Naive B cell (primary cell): ENCODE data around the gene CASP4. TPM values are rescaled to one million over a fixed set of nuclear protein-coding genes. Genes with fewer than 3 reads are reported as not detected.
"Not testable (repeated sequence)": the region's sequence is repeated elsewhere in the genome, so short reads cannot be mapped to it uniquely, and the experiment has no call there.

Experiments
- ATAC-seq, 2 donors: fragments of 150-1000 bp; cut with Tn5 transposase; 2 replicates each; pipeline ENCODE4 v1.10.0; 2021; ENCODE audit warnings: low read depth in 2 of 2, mild to moderate bottlenecking in 2 of 2, moderate library complexity in 2 of 2
- DNase-seq: peaks from one replicate; pipeline ENCODE4 v3.0.0; 2022
- H3K27ac Mint-ChIP-seq, 6 donors: one replicate each; pipeline ENCODE4 v1.8.0; 2020 to 2022; ENCODE audit warnings: mild to moderate bottlenecking in 6 of 6, mixed read lengths in 6 of 6, moderate library complexity in 5 of 6, inconsistent platforms in 2 of 6
- H3K27me3 Mint-ChIP-seq, 3 donors: one replicate each; pipeline ENCODE4 v1.8.0; 2021 to 2022; ENCODE audit warnings: mixed read lengths in 3 of 3, mild to moderate bottlenecking in 1 of 3
- H3K36me3 Mint-ChIP-seq, 2 donors: one replicate each; pipeline ENCODE4 v1.8.0; 2020 to 2022; ENCODE audit warnings: mixed read lengths in 2 of 2, inconsistent platforms in 1 of 2, mild to moderate bottlenecking in 1 of 2
- H3K4me1 Mint-ChIP-seq, 3 donors: one replicate each; pipeline ENCODE4 v1.8.0; 2020 to 2022; ENCODE audit warnings: mixed read lengths in 3 of 3, inconsistent platforms in 1 of 3, mild to moderate bottlenecking in 1 of 3, moderate library complexity in 1 of 3
- H3K4me3 Mint-ChIP-seq, 8 donors: one replicate each; pipeline ENCODE4 v1.8.0; 2020 to 2022; ENCODE audit warnings: mild to moderate bottlenecking in 8 of 8, mixed read lengths in 8 of 8, moderate library complexity in 8 of 8, inconsistent platforms in 2 of 8
- H3K9me3 Mint-ChIP-seq, 7 donors: one replicate each; pipeline ENCODE4 v1.8.0; 2020 to 2022; ENCODE audit warnings: mixed read lengths in 7 of 7, mild to moderate bottlenecking in 5 of 7, inconsistent platforms in 2 of 7, moderate library complexity in 1 of 7
- polyA plus RNA-seq, 6 donors: library from polyadenylated mRNA; unstranded; fragments of 300-500 nt; fragmentation: Illumina TruSeq; gene quantifications; one replicate each; pipeline ENCODE4 v1.2.3, GENCODE V29; 2021; ENCODE audit warnings: low read depth in 6 of 6

Gene CASP4
- polyA plus RNA-seq, 6 donors from 2014 or later = 109 to 134 (median 118) TPM

- peaks cover 8 to 30% of the 10 kb centered on the region in 2 donors for H3K36me3 Mint-ChIP-seq
- peaks cover 5 to 6% (median 5%) of the 10 kb centered on the region in 3 donors for H3K4me1 Mint-ChIP-seq
- DNase-seq (no peak), ATAC-seq (no peak)
- peaks cover 3 to 35% (median 11%) of the 10 kb centered on the region in 7 donors for H3K9me3 Mint-ChIP-seq
- no peak overlapping the region for H3K27ac Mint-ChIP-seq
- no peak overlapping the region for H3K4me3 Mint-ChIP-seq
- H3K27me3 Mint-ChIP-seq = no peaks in the 10 kb centered on the region
Measured at GRCh38 chr11:104973616-104974015, 5.2 kb upstream of the CASP4 start.

DNA sequence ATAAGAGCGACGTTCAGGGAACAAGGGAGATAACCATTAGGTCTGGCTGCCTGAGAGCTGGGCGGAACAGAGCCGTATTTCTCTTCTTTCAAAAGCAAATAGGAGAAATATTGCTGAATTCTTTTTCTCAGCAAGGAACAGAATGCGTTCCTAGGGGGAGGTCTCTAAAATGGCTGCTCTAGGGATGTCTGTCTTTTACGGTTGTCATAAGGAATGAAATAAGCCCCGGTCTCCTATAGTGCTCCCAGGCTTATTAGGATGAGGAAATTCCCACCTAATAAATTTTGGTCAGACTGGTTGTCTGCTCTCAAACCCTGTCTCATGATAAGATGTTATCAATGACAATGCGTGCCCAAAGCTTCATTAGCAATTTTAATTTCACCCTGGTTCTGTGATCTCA, 4.5 kb upstream of the CASP4 start:
- H3K36me3 Mint-ChIP-seq = peaks cover 8 to 36% of the 10 kb centered on the region in 2 donors
- H3K9me3 Mint-ChIP-seq = peaks cover 3 to 35% (median 11%) of the 10 kb centered on the region in 7 donors
- H3K4me1 Mint-ChIP-seq = peaks cover 5 to 11% (median 7%) of the 10 kb centered on the region in 3 donors
- DNase-seq, H3K27ac Mint-ChIP-seq, H3K4me3 Mint-ChIP-seq, H3K27me3 Mint-ChIP-seq, ATAC-seq: not testable (repeated sequence)

GRCh38 chr11:104970756-104971155, 2.4 kb upstream of the CASP4 start:
- Mint-ChIP-seq H3K4me3 (peak overlapping the region in 1 of 8 donors; percentile 100), H3K27ac (no peak overlapping the region), H3K27me3 (no peaks in the 10 kb centered on the region), H3K4me1 (peaks cover 24 to 32% (median 27%) of the 10 kb centered on the region in 3 donors), H3K9me3 (peaks cover 3 to 35% (median 11%) of the 10 kb centered on the region in 7 donors), H3K36me3 (peaks cover 8 to 45% of the 10 kb centered on the region in 2 donors)
- DNase-seq (no peak), ATAC-seq (no peak)

- Mint-ChIP-seq H3K4me1 (peaks cover 32 to 40% (median 35%) of the 10 kb centered on the region in 3 donors), H3K27ac (peak overlapping the region; percentile 94 to 98 (median 98)), H3K36me3 (peaks cover 8 to 40% of the 10 kb centered on the region in 2 donors), H3K4me3 (peak overlapping the region; percentile 87 to 100 (median 96)), H3K27me3 (no peaks in the 10 kb centered on the region), H3K9me3 (peaks cover 3 to 26% (median 11%) of the 10 kb centered on the region in 7 donors)
- ATAC-seq = no peak
- no peak for DNase-seq
Measured at GRCh38 chr11:104968856-104969776, 742 bp upstream of the CASP4 start.

DNA sequence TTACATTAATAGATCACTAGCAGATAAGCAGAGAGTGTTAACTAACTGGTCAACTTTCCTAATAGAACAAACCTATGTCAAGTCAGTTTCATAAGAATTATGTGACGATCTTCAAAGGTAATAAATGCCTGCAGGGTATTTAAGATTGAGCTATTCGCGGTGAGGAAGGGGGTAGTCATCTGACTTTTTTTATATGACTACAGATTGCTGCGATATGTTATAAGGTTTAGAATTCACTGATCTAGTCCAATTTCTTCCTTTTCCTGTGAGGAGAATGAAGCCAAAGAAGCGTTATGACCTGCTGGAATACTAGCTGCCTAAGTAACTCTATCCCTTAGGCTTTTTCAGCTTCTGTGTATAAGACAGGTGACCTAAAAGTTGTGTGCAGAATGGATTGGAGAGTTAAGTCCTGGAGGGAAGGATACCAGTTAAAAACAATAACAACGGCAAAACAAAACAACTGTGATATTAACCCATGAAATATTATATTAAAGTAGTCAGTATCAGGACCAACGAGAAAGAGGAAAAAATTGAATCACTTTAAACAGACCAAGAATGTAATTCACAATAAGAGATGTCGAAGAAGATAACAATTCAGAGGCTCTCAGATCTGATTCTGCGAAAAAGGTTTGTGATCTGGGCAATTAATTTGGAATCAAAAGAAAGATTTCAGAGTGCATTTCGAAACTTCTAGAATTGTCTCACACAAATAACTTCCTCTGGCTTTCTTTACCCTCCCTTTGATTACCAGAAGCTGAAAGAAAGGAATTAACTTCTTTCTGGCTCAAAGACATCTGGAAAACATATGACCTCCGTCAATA, 630 bp downstream of the CASP4 start:
- Mint-ChIP-seq H3K27ac (peak overlapping the region; percentile 94 to 98 (median 98)), H3K4me3 (peak overlapping the region; percentile 87 to 100 (median 96)), H3K4me1 (peaks cover 42 to 46% (median 44%) of the 10 kb centered on the region in 3 donors), H3K27me3 (no peaks in the 10 kb centered on the region), H3K36me3 (peaks cover 2 to 26% of the 10 kb centered on the region in 2 donors), H3K9me3 (peaks cover 2 to 12% (median 7%) of the 10 kb centered on the region in 7 donors)
- DNase-seq (no peak), ATAC-seq (no peak)

DNA sequence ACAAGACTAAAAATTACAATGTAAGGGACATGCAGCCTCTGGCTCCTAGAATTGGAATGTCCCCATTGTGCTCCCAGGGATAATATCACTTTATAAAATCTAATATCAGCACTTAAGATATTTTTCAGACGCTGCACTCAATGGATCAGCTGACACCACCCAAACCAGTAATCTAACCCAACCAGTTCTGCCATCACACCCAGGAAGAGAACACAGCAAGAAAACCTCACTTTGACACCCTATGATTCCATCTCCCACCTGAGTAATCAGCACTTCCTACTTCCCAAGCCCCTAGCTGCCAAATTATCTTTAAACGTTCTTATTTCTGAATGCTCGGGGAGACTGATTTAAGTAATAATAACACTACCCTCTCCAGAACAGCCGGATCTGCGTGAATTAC, 2.6 kb downstream of the CASP4 start:
- H3K4me3 Mint-ChIP-seq = peak overlapping the region; percentile 0 to 100 (median 76)
- H3K27me3 Mint-ChIP-seq = no peaks in the 10 kb centered on the region
- no peak for DNase-seq
- no peak for ATAC-seq
- H3K4me1 Mint-ChIP-seq = peaks cover 58 to 64% (median 59%) of the 10 kb centered on the region in 3 donors
- peak overlapping the region in 3 of 6 donors; percentile 51 to 98 (median 68) for H3K27ac Mint-ChIP-seq
- peaks cover 0 to 8% (median 3%) of the 10 kb centered on the region in 7 donors for H3K9me3 Mint-ChIP-seq
- peaks cover 7 to 34% of the 10 kb centered on the region in 2 donors for H3K36me3 Mint-ChIP-seq

DNA sequence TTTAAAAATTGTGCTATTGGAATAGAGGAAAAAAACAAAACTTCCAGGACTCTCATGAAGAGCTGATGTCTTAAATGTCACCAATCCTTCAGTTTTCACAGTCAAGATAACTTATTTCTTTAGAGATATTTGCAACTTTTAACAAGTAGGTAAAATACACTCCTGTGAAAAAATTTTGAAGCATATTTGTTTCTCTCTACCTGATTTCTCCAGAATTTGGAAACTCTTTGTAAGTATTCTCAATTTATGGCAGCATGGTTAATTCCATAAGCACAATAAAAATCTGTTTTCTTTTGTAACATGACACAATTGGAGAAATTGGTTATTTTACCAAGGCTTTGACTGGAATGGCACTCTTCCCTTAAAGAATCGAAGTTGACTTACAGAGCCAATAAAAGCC, 4.1 kb downstream of the CASP4 start:
- H3K27ac Mint-ChIP-seq = no peak overlapping the region
- no peak for ATAC-seq
- peak overlapping the region in 2 of 8 donors; percentile 6 to 26 for H3K4me3 Mint-ChIP-seq
- no peaks in the 10 kb centered on the region for H3K27me3 Mint-ChIP-seq
- peaks cover 67 to 78% (median 73%) of the 10 kb centered on the region in 3 donors for H3K4me1 Mint-ChIP-seq
- DNase-seq = no peak
- peaks cover 7 to 34% of the 10 kb centered on the region in 2 donors for H3K36me3 Mint-ChIP-seq
- peaks cover 0 to 8% (median 3%) of the 10 kb centered on the region in 7 donors for H3K9me3 Mint-ChIP-seq

- H3K27me3 Mint-ChIP-seq = no peaks in the 10 kb centered on the region
- peaks cover 7 to 27% of the 10 kb centered on the region in 2 donors for H3K36me3 Mint-ChIP-seq
- peak overlapping the region in 2 of 8 donors; percentile 55 for H3K4me3 Mint-ChIP-seq
Measured at GRCh38 chr11:104962852-104963251, 5.5 kb downstream of the CASP4 start.

DNA sequence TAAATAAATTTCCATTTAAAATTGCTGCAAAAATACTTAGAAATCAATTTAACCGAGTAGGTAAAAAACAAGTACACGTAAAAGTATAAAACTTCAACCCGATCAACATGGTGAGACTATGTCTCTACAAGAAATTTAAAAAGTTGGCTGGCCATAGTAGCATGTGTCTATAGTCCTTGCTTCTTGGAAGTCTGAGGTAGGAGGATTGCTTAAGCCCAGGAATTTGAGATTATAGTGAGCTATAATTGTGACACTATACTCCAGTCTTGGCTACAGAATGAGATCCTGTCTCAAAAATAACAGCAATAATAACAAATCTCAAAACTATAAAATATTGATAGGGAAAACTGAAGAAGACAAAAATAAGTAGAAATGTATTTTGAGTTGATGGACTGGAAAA, 11.1 kb downstream of the CASP4 start:
- Mint-ChIP-seq H3K36me3 (peaks cover 28 to 29% of the 10 kb centered on the region in 2 donors), H3K27me3 (no peaks in the 10 kb centered on the region), H3K9me3 (no peaks in the 10 kb centered on the region), H3K4me1 (peaks cover 56 to 72% (median 64%) of the 10 kb centered on the region in 3 donors), H3K4me3 (peak overlapping the region in 2 of 8 donors; percentile 6 to 49), H3K27ac (peak overlapping the region in 1 of 6 donors; percentile 61)
- ATAC-seq (no peak), DNase-seq (no peak)

More at GRCh38 chr11:104962852-104963251, 5.5 kb downstream of the CASP4 start:
- H3K4me1 Mint-ChIP-seq = peaks cover 65 to 84% (median 81%) of the 10 kb centered on the region in 3 donors
- peaks cover 0 to 8% (median 3%) of the 10 kb centered on the region in 7 donors for H3K9me3 Mint-ChIP-seq
- no peak for DNase-seq
- peak overlapping the region in 3 of 6 donors; percentile 23 to 32 (median 25) for H3K27ac Mint-ChIP-seq
- no peak for ATAC-seq

DNA sequence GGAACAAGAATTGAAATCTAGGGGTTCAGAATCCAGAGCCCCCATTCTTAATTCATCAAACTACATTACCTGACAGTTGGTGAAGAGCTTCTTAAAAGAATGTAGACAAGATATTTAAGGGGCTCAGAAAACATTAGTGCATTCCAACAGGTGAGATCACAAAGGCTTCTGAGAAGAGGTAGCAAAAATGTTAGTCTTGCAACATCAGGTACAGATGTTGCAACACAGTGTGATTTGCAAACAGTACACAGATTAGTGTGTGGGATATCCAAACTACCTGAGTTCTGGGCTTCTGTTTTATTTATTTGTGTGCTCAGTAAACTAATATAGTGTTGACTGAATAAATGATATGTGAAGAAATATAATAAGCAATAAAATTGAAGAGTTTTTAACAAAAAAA, 11.8 kb downstream of the CASP4 start:
- Mint-ChIP-seq H3K27ac (peak overlapping the region in 1 of 6 donors; percentile 73), H3K4me1 (peaks cover 51 to 69% (median 59%) of the 10 kb centered on the region in 3 donors)
- no peak for ATAC-seq

DNA sequence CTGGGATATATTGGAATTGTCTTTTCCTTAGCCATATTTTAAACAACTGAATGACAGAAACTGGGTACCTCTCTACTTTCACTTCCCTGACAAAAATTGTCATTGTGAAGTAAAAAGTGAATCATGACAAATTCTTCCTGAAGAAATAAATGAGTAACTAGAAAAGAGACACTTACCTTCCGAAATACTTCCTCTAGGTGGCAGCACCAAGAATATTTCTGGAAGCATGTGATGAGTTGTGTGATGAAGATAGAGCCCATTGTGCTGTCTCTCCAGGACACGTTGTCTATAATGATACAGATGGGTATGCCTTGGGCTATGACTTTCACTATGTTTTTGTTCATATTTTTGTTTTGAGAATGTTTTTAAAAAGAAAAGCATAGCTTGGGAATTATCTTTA, 21.5 kb downstream of the CASP4 start:
- peak overlapping the region in 1 of 6 donors; percentile 19 for H3K27ac Mint-ChIP-seq
- H3K27me3 Mint-ChIP-seq = no peaks in the 10 kb centered on the region
- H3K36me3 Mint-ChIP-seq = peaks cover 71 to 93% of the 10 kb centered on the region in 2 donors
- ATAC-seq = peak; percentile 80 to 89
- peaks cover 16 to 47% (median 29%) of the 10 kb centered on the region in 3 donors for H3K4me1 Mint-ChIP-seq
- peak; percentile 34 for DNase-seq
- peak overlapping the region in 1 of 8 donors; percentile 48 for H3K4me3 Mint-ChIP-seq
- peaks cover 0 to 6% (median 0%) of the 10 kb centered on the region in 7 donors for H3K9me3 Mint-ChIP-seq

More for the DNA sequence above, 11.8 kb downstream of the CASP4 start:
- Mint-ChIP-seq H3K27me3 (no peaks in the 10 kb centered on the region), H3K4me3 (peak overlapping the region in 3 of 8 donors; percentile 16 to 29 (median 27)), H3K9me3 (no peaks in the 10 kb centered on the region), H3K36me3 (peaks cover 27 to 32% of the 10 kb centered on the region in 2 donors)
- DNase-seq = no peak

DNA sequence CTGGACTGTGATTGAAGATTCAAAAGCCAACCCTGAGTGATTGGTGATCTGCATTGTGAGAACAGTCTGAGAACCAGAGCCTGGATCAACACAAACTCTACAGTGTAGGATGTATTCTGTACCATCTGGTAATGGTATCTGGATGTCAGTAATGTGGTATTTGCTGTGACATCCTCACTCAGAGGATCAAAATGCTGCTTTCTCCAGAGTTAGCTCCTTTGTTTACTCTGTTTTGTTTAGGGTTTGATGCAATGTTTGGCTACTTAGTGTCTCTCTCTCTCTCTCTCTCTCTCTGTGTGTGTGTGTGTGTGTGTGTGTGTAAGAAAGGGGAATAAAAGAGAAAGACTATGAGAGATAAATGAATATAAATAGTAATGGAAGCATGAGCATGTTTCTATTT, 24.3 kb downstream of the CASP4 start:
- H3K4me3 Mint-ChIP-seq = no peak overlapping the region
- no peak for DNase-seq
- no peak for ATAC-seq
- no peaks in the 10 kb centered on the region for H3K27me3 Mint-ChIP-seq
- peaks cover 43 to 69% of the 10 kb centered on the region in 2 donors for H3K36me3 Mint-ChIP-seq
- peaks cover 0 to 9% (median 0%) of the 10 kb centered on the region in 7 donors for H3K9me3 Mint-ChIP-seq
- H3K4me1 Mint-ChIP-seq = peaks cover 15 to 34% (median 32%) of the 10 kb centered on the region in 3 donors
- H3K27ac Mint-ChIP-seq = peak overlapping the region in 4 of 6 donors; percentile 42 to 83 (median 64)

- Mint-ChIP-seq H3K27me3 (no peaks in the 10 kb centered on the region), H3K27ac (peak overlapping the region in 2 of 6 donors; percentile 41 to 78), H3K4me1 (peaks cover 13 to 32% (median 29%) of the 10 kb centered on the region in 3 donors), H3K4me3 (no peak overlapping the region), H3K36me3 (peaks cover 38 to 64% of the 10 kb centered on the region in 2 donors), H3K9me3 (peaks cover 0 to 9% (median 0%) of the 10 kb centered on the region in 7 donors)
- DNase-seq (no peak), ATAC-seq (no peak)
Measured at GRCh38 chr11:104943561-104943960, 24.8 kb downstream of the CASP4 start.
